ENCODE data around the gene CCR7.

The CCR7 gene

GRCh38 chr17:40514013-40514875 is 51.0 kb downstream of the CCR7 start:
- DNase-seq = no peak

- no peak for DNase-seq
Measured at GRCh38 chr17:40511667-40512220, 53.5 kb downstream of the CCR7 start.

GRCh38 chr17:40511136-40511535 is 54.1 kb downstream of the CCR7 start:
- no peak for DNase-seq

DNA sequence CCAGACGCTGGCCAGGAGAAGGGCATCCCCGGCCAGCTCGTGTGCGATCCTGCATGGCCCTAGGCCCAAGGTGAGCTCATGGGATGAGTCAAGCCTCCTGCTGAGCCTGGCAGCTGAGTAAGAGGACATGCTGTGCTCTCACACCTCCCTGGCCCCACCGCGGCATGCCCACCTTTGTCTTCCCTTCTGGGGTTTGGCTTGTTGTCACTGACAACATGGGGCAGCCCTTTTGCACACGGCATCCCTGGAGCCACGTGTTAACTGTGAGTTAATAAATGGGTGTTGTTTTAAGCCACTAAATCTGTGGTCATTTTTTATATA is 55.0 kb downstream of the CCR7 start:
- peak; percentile 91 for DNase-seq

GRCh38 chr17:40509626-40510327 is 55.5 kb downstream of the CCR7 start:
- DNase-seq = no peak

DNA sequence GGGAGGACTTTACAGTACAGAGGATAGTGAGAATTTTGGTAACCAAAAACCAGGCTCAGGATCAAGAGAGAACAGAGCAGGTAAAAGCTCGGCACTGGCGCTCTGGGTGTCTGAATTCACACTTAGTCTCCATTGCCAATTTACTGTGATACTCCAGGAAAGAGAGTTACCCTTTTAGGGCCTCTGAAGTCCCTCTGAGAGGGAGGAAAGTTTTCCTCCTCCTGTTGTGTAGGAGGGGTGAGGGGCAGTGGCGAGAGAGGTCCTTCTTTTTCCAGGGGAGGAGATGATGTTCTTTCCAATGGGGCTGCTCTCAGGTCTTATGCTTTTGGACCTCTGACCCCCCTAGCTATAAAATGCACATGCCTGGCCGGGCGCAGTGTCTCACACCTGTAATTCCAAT is 58.5 kb downstream of the CCR7 start:
- DNase-seq = no peak
